Mesendoderm (in vitro differentiated cells): ENCODE results near the gene AKAP6. TPM values are rescaled to one million over a fixed set of nuclear protein-coding genes. Genes with fewer than 3 reads are reported as not detected.

Experiments
- DNase-seq: peaks from one replicate; pipeline ENCODE4 v3.0.0; 2013
- H2AK5ac ChIP-seq: 2 replicates; pipeline ENCODE4 v1.6.1; 2013; ENCODE audit warnings: low read length, inconsistent platforms
- H2BK120ac ChIP-seq: 2 replicates; pipeline ENCODE4 v1.6.1; 2013; ENCODE audit warnings: low read depth, mild to moderate bottlenecking, low read length, moderate library complexity, mixed read lengths
- H2BK15ac ChIP-seq: replicated peaks from 2 replicates; pipeline ENCODE4 v1.6.1; 2013; ENCODE audit warnings: low read depth, mild to moderate bottlenecking, moderate library complexity
- H2BK5ac ChIP-seq: 2 replicates; pipeline ENCODE4 v1.6.1; 2013; ENCODE audit warnings: low read length, inconsistent platforms
- H3K18ac ChIP-seq: 2 replicates; pipeline ENCODE4 v1.6.1; 2013; ENCODE audit warnings: mild to moderate bottlenecking, low read length, mixed read lengths
- H3K23ac ChIP-seq: one replicate; pipeline ENCODE4 v1.6.1; 2013; ENCODE audit warnings: low read length
- H3K27ac ChIP-seq: 2 replicates; pipeline ENCODE4 v1.5.1; 2013; ENCODE audit warnings: low read depth, mild to moderate bottlenecking, inconsistent platforms, low read length, moderate library complexity
- H3K27me3 ChIP-seq: 2 replicates; pipeline ENCODE4 v1.6.1; 2013; ENCODE audit warnings: low read length, control low read depth, mild to moderate bottlenecking, inconsistent platforms; ENCODE audit not compliant: insufficient read depth, poor library complexity
- H3K36me3 ChIP-seq: 2 replicates; pipeline ENCODE4 v1.6.1; 2013; ENCODE audit warnings: low read length, inconsistent platforms; ENCODE audit not compliant: control insufficient read depth, insufficient read depth
- H3K4ac ChIP-seq: one replicate; pipeline ENCODE4 v1.6.1; 2013; ENCODE audit warnings: low read depth, mild to moderate bottlenecking, low read length, moderate library complexity
- H3K4me1 ChIP-seq: 2 replicates; pipeline ENCODE4 v1.6.1; 2013; ENCODE audit warnings: low read depth, low read length, inconsistent platforms; ENCODE audit not compliant: control insufficient read depth
- H3K4me2 ChIP-seq: 2 replicates; pipeline ENCODE4 v1.6.1; 2013; ENCODE audit warnings: low read length
- H3K4me3 ChIP-seq: 2 replicates; pipeline ENCODE4 v1.5.1; 2013; ENCODE audit warnings: mild to moderate bottlenecking, low read length
- H3K56ac ChIP-seq: one replicate; pipeline ENCODE4 v1.6.1; 2013; ENCODE audit warnings: low read length
- H3K79me1 ChIP-seq: 2 replicates; pipeline ENCODE4 v1.6.1; 2013; ENCODE audit warnings: low read length, inconsistent platforms
- H3K79me2 ChIP-seq: 2 replicates; pipeline ENCODE4 v1.6.1; 2013; ENCODE audit warnings: mild to moderate bottlenecking, low read length; ENCODE audit not compliant: control insufficient read depth, insufficient read depth
- H3K9ac ChIP-seq: 2 replicates; pipeline ENCODE4 v1.6.1; 2013; ENCODE audit warnings: low read length, inconsistent platforms
- H4K5ac ChIP-seq: one replicate; pipeline ENCODE4 v1.6.1; 2013; ENCODE audit warnings: low read length
- H4K8ac ChIP-seq: one replicate; pipeline ENCODE4 v1.6.1; 2013; ENCODE audit warnings: low read depth, mild to moderate bottlenecking, control low read depth, low read length, moderate library complexity
- WGBS: extraction: QIAGEN DNeasy Blood & Tissue Kit; methylation state at CpG from one replicate; pipeline ENCODE4 v1.1.7; 2013; ENCODE audit warnings: low lambda C conversion rate, missing lambda C conversion rate; ENCODE audit not compliant: insufficient coverage; ENCODE audit errors: extremely low coverage; 5-methylcytosine and 5-hydroxymethylcytosine counted together
- small RNA-seq: library from polyadenylated mRNA; stranded (forward); fragments of <200 nt; extraction: miRNeasy Mini kit (QIAGEN cat#:217004); gene quantifications from one replicate; pipeline ENCODE3, GENCODE V24; 2013; ENCODE audit not compliant: insufficient read depth

The AKAP6 gene

DNA sequence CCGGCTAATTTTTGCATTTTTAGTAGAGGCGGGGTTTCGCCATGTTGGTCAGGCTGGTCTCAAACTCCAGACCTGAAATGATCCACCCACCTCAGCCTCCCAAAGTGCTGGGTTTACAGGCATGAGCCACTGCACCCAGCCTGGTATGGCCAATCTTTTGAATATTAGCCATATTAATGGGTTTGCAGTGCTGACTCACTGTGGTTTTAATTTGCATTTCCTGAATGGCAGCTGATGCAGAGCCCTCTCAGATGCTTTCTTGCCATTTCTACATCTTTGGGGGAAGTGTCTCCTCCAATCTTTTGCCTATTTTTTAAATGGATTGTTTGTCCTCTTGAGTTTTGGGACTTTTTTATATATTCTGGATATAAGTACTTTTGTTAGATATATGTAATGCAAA, 554.1 kb downstream of the AKAP6 start:
- no peaks in the 10 kb centered on the region for H3K79me2 ChIP-seq
- WGBS = no CpG with 5 or more reads among the region's 3 CpGs
- no peak overlapping the region for H4K8ac ChIP-seq
- no peaks in the 10 kb centered on the region for H3K79me1 ChIP-seq
- H3K4me3 ChIP-seq = no peak overlapping the region
- no peak overlapping the region for H3K18ac ChIP-seq
- H3K27ac ChIP-seq = no peak overlapping the region
- no peak overlapping the region for H2BK15ac ChIP-seq
- H3K9ac ChIP-seq = no peak overlapping the region
- no peak overlapping the region for H2BK5ac ChIP-seq
- no peak overlapping the region for H2AK5ac ChIP-seq
- no peaks in the 10 kb centered on the region for H3K27me3 ChIP-seq
- no peak overlapping the region for H4K5ac ChIP-seq
- no peak for DNase-seq
- no peak overlapping the region for H3K4ac ChIP-seq
- no peaks in the 10 kb centered on the region for H3K36me3 ChIP-seq
- no peak overlapping the region for H3K4me2 ChIP-seq
- H2BK120ac ChIP-seq = no peak overlapping the region
- H3K56ac ChIP-seq = no peak overlapping the region
- no peaks in the 10 kb centered on the region for H3K4me1 ChIP-seq
- H3K23ac ChIP-seq = no peak overlapping the region

Small RNA genes lying within 50 kb of the gene (small RNA-seq; reads per million reads assigned to genes)
- not detected for gene RN7SL660P
